ENCODE data around the gene EPHB2. TPM values are rescaled to one million over a fixed set of nuclear protein-coding genes. Genes with fewer than 3 reads are reported as not detected.
A peak's percentile ranks its signal among the peaks of the same experiment; 100 is the strongest.
"Not testable (repeated sequence)": the region's sequence is repeated elsewhere in the genome, so short reads cannot be mapped to it uniquely, and the experiment has no call there.

Gene EPHB2
- total RNA-seq, 6 experiments from 2014 or later = 0.24 to 1.8 (median 0.62) TPM

GRCh38 chr1:22665752-22666151 lies 44.9 kb upstream of the EPHB2 start:
- ATAC-seq = no peak
- Histone ChIP-seq H3K9me3 (no peaks in the 10 kb centered on the region), H3K27ac (no peak overlapping the region), H3K27me3 (no peaks in the 10 kb centered on the region), H3K36me3 (no peaks in the 10 kb centered on the region), H3K4me1 (no peaks in the 10 kb centered on the region), H3K4me3 (no peak overlapping the region)
- no peak for DNase-seq
- TF ChIP-seq POLR2A (IDR thresholded peaks at IDR 0.05) (no peak), CTCF (IDR thresholded peaks at IDR 0.05) (peak in 1 of 4 donors; percentile 11)
- WGBS (ENCODE audit: insufficient coverage, low coverage, low lambda C conversion rate, missing lambda C conversion rate) = 38% methylated on average over 3 of the region's 7 CpGs
- intact Hi-C loops (cut with DNase I) = no loop called here

- TF ChIP-seq CTCF (IDR thresholded peaks at IDR 0.05) (no peak), POLR2A (IDR thresholded peaks at IDR 0.05) (no peak)
- ATAC-seq (no peak), DNase-seq (no peak)
- H3K27me3 ChIP-seq = no peaks in the 10 kb centered on the region
- no peaks in the 10 kb centered on the region for H3K36me3 ChIP-seq
- 27% methylated on average over 2 of the region's 2 CpGs for WGBS (ENCODE audit: insufficient coverage, low coverage, low lambda C conversion rate, missing lambda C conversion rate)
- H3K4me3 ChIP-seq = no peak overlapping the region
- H3K4me1 ChIP-seq = no peaks in the 10 kb centered on the region
- no peak overlapping the region for H3K27ac ChIP-seq
- intact Hi-C loops (cut with DNase I) = no loop called here
- H3K9me3 ChIP-seq = no peaks in the 10 kb centered on the region
Measured at GRCh38 chr1:22666412-22666811, 44.2 kb upstream of the EPHB2 start.

GRCh38 chr1:22668840-22669239 lies 41.8 kb upstream of the EPHB2 start:
- H3K9me3 ChIP-seq; DNase-seq; ATAC-seq; H3K36me3 ChIP-seq; H3K4me1 ChIP-seq; H3K27ac ChIP-seq; H3K27me3 ChIP-seq; H3K4me3 ChIP-seq; intact Hi-C loops (cut with DNase I): not testable (repeated sequence)
- WGBS (ENCODE audit: insufficient coverage, low coverage, low lambda C conversion rate, missing lambda C conversion rate) = 86% methylated on average over 1 of the region's 2 CpGs

- Histone ChIP-seq H3K4me3 (no peak overlapping the region), H3K27me3 (no peaks in the 10 kb centered on the region), H3K4me1 (no peaks in the 10 kb centered on the region), H3K27ac (no peak overlapping the region), H3K9me3 (no peaks in the 10 kb centered on the region), H3K36me3 (no peaks in the 10 kb centered on the region)
- intact Hi-C loops (cut with DNase I) = no loop called here
- TF ChIP-seq CTCF (IDR thresholded peaks at IDR 0.05) (no peak), POLR2A (IDR thresholded peaks at IDR 0.05) (no peak)
- ATAC-seq = no peak
- 47% methylated on average over 5 of the region's 12 CpGs for WGBS (ENCODE audit: insufficient coverage, low coverage, low lambda C conversion rate, missing lambda C conversion rate)
- DNase-seq = no peak
Measured at GRCh38 chr1:22670352-22670975, 40.2 kb upstream of the EPHB2 start.

- no peaks in the 10 kb centered on the region for H3K9me3 ChIP-seq
- intact Hi-C loops (cut with DNase I) = no loop called here
- no peaks in the 10 kb centered on the region for H3K27me3 ChIP-seq
- ATAC-seq (no peak), DNase-seq (no peak)
- no peaks in the 10 kb centered on the region for H3K4me1 ChIP-seq
- H3K4me3 ChIP-seq = no peak overlapping the region
- WGBS (ENCODE audit: insufficient coverage, low coverage, low lambda C conversion rate, missing lambda C conversion rate) = 59% methylated on average over 4 of the region's 4 CpGs
- no peak overlapping the region for H3K27ac ChIP-seq
- TF ChIP-seq POLR2A (IDR thresholded peaks at IDR 0.05) (no peak), CTCF (IDR thresholded peaks at IDR 0.05) (no peak)
- no peaks in the 10 kb centered on the region for H3K36me3 ChIP-seq
Measured at GRCh38 chr1:22671999-22672398, 38.6 kb upstream of the EPHB2 start.
